Body of pancreas (tissue), 4 donors: ENCODE results near the gene COX6B2. TPM values are rescaled to one million over a fixed set of nuclear protein-coding genes. Genes with fewer than 3 reads are reported as not detected.

Source experiments
- ATAC-seq: fragments of 150-250 bp; one replicate; pipeline ENCODE4 v1.9.1; 2016
- DNase-seq, 4 donors: peaks; one replicate each; pipeline ENCODE4 v3.0.0-alpha.2; 2019
- H3K27ac ChIP-seq, 4 donors: fragments of 200-600 bp; sonication (generic); 1 replicate in 3 of 4; 2 replicates in 1 of 4; pipeline versions ENCODE4 v1.5.1 to v1.6.1; 2016 to 2019; ENCODE audit warnings: mild to moderate bottlenecking in 1 of 4, mixed read lengths in 1 of 4, moderate library complexity in 1 of 4
- H3K27me3 ChIP-seq, 2 donors: fragments of 200-600 bp; sonication (generic); one replicate each; pipeline ENCODE4 v1.6.0; 2016; ENCODE audit warnings: mild to moderate bottlenecking in 1 of 2
- H3K36me3 ChIP-seq, 2 donors: fragments of 200-600 bp; sonication (generic); replicated peaks in 1 of 2; 2 replicates each; pipeline ENCODE4 v1.5.1; 2016; ENCODE audit warnings: low read depth in 2 of 2; ENCODE audit not compliant: insufficient read depth in 1 of 2
- H3K4me1 ChIP-seq: fragments of 200-600 bp; sonication (generic); one replicate; pipeline ENCODE4 v1.6.0; 2016
- H3K4me3 ChIP-seq, 2 donors: fragments of 200-600 bp; sonication (generic); 1 replicate in 1 of 2; 2 replicates in 1 of 2; pipeline ENCODE4 v1.5.1; 2016 to 2019
- H3K9me3 ChIP-seq, 3 donors: fragments of 200-600 bp; sonication (generic); 1 replicate in 2 of 3; 2 replicates in 1 of 3; pipeline ENCODE4 v1.5.1; 2016
- POLR2A ChIP-seq, 3 donors: fragments of 450-650 bp; IDR thresholded peaks; one replicate each; pipeline ENCODE4 v1.6.1; 2016; ENCODE audit warnings: antibody characterized with exemption in 3 of 3, mild to moderate bottlenecking in 2 of 3
- WGBS, 2 donors: methylation state at CpG; one replicate each; pipeline ENCODE4 v1.1.5; 2017; 5-methylcytosine and 5-hydroxymethylcytosine counted together
- intact Hi-C: fragments of 100-400 bp; cut with DNase I; formaldehyde crosslinking; loops from one replicate; pipeline ENCODE4 v1.15.1; 2023
- total RNA-seq, 2 donors: library from RNA; depleted of rRNA; stranded (reverse); fragments of >200 nt; gene quantifications; one replicate each; pipeline ENCODE4 v1.1.0, GENCODE V29; 2016
- TF ChIP-seq, protein P1 (sequence below), 7 experiments: fragments of 450-650 bp in 4 of 7; fragments of 200-600 bp in 3 of 7; sonication (generic) in 3 of 7; IDR thresholded peaks; one replicate each; pipeline ENCODE4 v1.5.1; 2016 to 2019; ENCODE audit warnings: antibody characterized with exemption in 7 of 7

The COX6B2 gene
- total RNA-seq, 2 donors from 2014 or later = 1.6 TPM; not detected in 1

DNA sequence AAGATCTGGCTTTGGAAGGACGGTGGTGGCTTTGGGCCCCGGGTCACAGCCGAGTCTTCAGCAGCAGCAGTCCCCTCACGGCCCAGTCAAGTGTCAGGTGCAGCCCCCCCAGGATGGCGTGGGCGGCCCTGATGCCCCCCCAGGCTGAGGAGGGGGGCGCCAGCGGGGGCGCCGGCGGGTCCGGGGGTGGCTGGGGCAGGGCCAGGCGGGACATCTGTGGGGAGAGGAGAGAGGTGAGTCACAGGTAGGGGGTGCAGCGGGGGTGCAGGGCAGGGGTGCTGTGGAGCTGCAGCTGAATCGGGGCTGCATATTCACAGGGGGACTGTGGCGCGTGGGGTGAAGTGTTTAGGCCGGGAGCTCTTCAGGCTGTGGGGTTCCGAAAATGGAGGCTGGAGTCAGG is 11.4 kb upstream of the COX6B2 start:
- WGBS, 2 donors = 90 to 93% methylated on average over 8 to 9 of the region's 19 CpGs
- TF ChIP-seq, protein P1, sequence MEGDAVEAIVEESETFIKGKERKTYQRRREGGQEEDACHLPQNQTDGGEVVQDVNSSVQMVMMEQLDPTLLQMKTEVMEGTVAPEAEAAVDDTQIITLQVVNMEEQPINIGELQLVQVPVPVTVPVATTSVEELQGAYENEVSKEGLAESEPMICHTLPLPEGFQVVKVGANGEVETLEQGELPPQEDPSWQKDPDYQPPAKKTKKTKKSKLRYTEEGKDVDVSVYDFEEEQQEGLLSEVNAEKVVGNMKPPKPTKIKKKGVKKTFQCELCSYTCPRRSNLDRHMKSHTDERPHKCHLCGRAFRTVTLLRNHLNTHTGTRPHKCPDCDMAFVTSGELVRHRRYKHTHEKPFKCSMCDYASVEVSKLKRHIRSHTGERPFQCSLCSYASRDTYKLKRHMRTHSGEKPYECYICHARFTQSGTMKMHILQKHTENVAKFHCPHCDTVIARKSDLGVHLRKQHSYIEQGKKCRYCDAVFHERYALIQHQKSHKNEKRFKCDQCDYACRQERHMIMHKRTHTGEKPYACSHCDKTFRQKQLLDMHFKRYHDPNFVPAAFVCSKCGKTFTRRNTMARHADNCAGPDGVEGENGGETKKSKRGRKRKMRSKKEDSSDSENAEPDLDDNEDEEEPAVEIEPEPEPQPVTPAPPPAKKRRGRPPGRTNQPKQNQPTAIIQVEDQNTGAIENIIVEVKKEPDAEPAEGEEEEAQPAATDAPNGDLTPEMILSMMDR (IDR thresholded peaks at IDR 0.05) = no peak
- TF ChIP-seq POLR2A (IDR thresholded peaks at IDR 0.05) = no peak
- DNase-seq = no peak
- Histone ChIP-seq H3K27me3 (peaks cover 0 to 16% of the 10 kb centered on the region in 2 donors), H3K27ac (no peak overlapping the region), H3K36me3 (no peaks in the 10 kb centered on the region), H3K4me3 (no peak overlapping the region), H3K9me3 (no peaks in the 10 kb centered on the region), H3K4me1 (peaks cover 15% of the 10 kb centered on the region)
- ATAC-seq = no peak
- intact Hi-C loops = no loop called here

DNA sequence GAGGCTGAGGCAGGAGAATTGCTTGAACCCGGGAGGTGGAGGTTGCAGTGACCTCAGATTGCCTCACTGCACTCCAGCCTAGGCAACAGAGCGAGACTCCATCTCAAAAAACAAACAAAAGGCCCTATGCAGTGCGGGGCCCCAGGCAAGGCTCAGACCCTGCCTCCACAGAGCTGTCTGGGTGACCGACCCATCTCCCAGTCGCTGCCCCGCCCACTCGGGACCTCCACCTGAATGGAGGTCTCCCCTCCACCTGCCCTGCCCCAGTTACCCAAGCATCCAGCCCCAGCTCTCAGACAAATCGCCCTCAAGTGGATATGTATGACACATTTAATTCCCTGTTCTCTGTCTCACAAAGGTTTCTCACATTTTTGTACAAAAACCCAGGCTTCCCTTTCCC is 10.7 kb upstream of the COX6B2 start:
- Histone ChIP-seq H3K9me3 (no peaks in the 10 kb centered on the region), H3K27me3 (peaks cover 0 to 16% of the 10 kb centered on the region in 2 donors), H3K27ac (no peak overlapping the region), H3K36me3 (no peaks in the 10 kb centered on the region), H3K4me1 (peaks cover 15% of the 10 kb centered on the region), H3K4me3 (no peak overlapping the region)
- DNase-seq (no peak), ATAC-seq (no peak)
- 60 to 64% methylated on average over 8 of the region's 8 CpGs for WGBS, 2 donors
- TF ChIP-seq POLR2A (IDR thresholded peaks at IDR 0.05) = no peak
- TF ChIP-seq, protein P1 (IDR thresholded peaks at IDR 0.05) = no peak
- intact Hi-C loops = no loop called here

DNA sequence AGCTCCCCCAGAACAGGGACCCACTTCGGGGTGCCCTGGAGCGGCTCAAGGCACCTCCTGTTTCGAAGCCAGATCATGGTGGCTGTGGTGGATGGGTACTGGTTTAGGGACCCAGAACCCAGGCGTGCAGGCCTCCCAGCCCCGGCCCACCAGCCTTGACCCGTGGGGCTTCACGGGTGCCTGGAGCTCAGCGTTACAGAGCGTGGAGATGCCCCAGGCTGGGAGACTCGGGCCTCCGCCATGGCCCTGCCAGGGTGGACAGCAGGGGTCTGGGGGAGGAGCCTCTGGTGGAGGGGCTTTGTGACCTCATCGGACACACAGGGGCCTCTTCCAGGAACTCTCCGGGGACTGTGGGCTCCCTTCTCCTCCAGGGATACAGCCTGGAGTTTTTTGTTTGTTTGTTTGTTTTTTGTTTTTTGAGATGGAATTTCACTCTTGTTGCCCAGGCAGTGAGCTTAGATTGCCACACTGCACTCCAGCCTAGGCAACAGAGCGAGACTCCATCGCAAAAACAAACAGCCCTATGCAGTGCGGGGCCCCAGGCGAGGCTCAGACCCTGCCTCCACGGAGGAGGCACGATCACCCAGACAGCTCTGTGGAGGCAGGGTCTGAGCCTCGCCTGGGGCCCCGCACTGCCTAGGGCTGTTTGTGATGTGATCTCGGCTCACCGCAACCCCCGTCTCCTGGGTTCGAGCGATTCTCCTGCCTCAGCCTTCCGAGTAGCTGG is 8.6 kb upstream of the COX6B2 start, which contains the start of gene GARIN5B:
Gene GARIN5B (minus strand): TSS at position 271 of the 727 bp plus-strand sequence. CDS start 194 bp downstream, at position 77.
- no peak for TF ChIP-seq POLR2A (IDR thresholded peaks at IDR 0.05)
- TF ChIP-seq, protein P1 (IDR thresholded peaks at IDR 0.05) = no peak
- DNase-seq (no peak), ATAC-seq (no peak)
- WGBS, 2 donors = 72 to 74% methylated on average over 3 to 27 of the region's 27 CpGs
- intact Hi-C loops = no loop called here
- no peaks in the 10 kb centered on the region for H3K9me3 ChIP-seq
- no peaks in the 10 kb centered on the region for H3K4me1 ChIP-seq
- no peaks in the 10 kb centered on the region for H3K27me3 ChIP-seq
- H3K36me3 ChIP-seq = no peaks in the 10 kb centered on the region
- no peak within 1 kb of the TSS for H3K4me3 ChIP-seq
- no peak within 1 kb of the TSS for H3K27ac ChIP-seq

DNA sequence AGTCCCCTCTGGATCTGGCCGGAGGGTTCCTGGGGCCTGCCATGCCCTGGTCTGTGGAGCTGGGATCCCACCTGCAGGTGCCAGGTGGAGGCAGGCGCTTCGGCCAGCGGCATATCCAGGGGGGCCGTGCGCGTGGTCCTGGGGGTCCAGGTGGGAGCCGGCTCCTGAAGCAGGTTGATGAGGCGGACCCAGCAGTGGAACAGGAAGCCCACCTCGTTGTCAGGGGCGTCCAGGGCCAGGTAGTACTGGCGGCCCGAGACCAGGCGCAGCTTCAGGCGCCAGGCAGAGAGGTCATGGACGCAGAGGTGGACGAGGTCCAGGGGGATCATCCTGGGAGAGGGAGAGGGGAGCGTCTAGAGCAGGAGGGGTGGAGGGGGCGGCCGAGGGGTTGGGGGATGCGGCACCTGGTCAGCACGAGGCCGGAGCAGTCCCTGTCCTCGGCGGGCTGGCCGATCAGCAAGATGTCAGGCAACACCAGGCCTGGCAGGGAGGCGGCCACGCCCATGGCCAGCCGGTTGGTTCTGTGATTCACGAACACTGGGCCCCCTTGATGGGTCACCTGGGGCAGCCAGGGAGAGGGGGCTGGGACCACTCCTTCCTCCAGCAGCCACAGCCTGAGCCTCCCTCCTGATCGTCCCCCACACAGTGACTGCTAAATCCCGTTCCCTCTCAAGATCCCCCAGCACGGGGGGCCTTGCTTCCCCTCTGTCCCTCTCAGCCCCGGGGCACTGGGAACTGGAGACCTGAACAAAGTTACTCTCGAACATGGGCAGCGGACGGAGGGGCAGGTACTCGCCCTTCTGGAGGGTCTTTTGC is 7.9 kb upstream of the COX6B2 start:
- no peak for TF ChIP-seq POLR2A (IDR thresholded peaks at IDR 0.05)
- TF ChIP-seq, protein P1 (IDR thresholded peaks at IDR 0.05) = no peak
- DNase-seq = no peak

More for the DNA sequence above, 7.9 kb upstream of the COX6B2 start:
- Histone ChIP-seq H3K27me3 (no peaks in the 10 kb centered on the region), H3K4me3 (no peak overlapping the region), H3K4me1 (no peaks in the 10 kb centered on the region), H3K9me3 (no peaks in the 10 kb centered on the region), H3K27ac (no peak overlapping the region), H3K36me3 (no peaks in the 10 kb centered on the region)
- no peak for ATAC-seq
- 57 to 62% methylated on average over 20 to 38 of the region's 38 CpGs for WGBS, 2 donors
- intact Hi-C loops = no loop called here
